GM23338 (cell line): ENCODE results near the gene ONECUT1. TPM values are rescaled to one million over a fixed set of nuclear protein-coding genes. Genes with fewer than 3 reads are reported as not detected.

ENCODE experiments used
- ATAC-seq: fragments of 200-7000 bp; cut with Tn5 transposase; 3 replicates; pipeline ENCODE4 v1.9.1; 2020
- DNase-seq: peaks from one replicate; pipeline ENCODE4 v3.0.0-alpha.2; 2015; ENCODE audit warnings: low spot score
- H2AFZ ChIP-seq: fragments of 200-600 bp; sonication (generic); 2 replicates; pipeline ENCODE4 v1.8.0; 2016; ENCODE audit warnings: antibody characterized with exemption, mild to moderate bottlenecking, moderate library complexity
- H3F3A ChIP-seq: fragments of 200-600 bp; sonication (generic); replicated peaks from 2 replicates; pipeline ENCODE4 v1.8.0; 2017; ENCODE audit warnings: antibody characterized with exemption, mixed run types, low read depth
- H3K27ac ChIP-seq: fragments of 200-600 bp; sonication (generic); 2 replicates; pipeline ENCODE4 v1.6.1; 2016; ENCODE audit warnings: low read depth
- H3K27me3 ChIP-seq: fragments of 200-600 bp; sonication (generic); 2 replicates; pipeline ENCODE4 v1.8.0; 2016; ENCODE audit warnings: mild to moderate bottlenecking, mixed run types, moderate library complexity; ENCODE audit not compliant: insufficient read depth
- H3K36me3 ChIP-seq: fragments of 200-600 bp; sonication (generic); 2 replicates; pipeline ENCODE4 v1.8.0; 2016; ENCODE audit warnings: mild to moderate bottlenecking; ENCODE audit not compliant: insufficient read depth
- H3K4me1 ChIP-seq: fragments of 200-600 bp; sonication (generic); 2 replicates; pipeline ENCODE4 v1.8.0; 2016; ENCODE audit warnings: mild to moderate bottlenecking, moderate library complexity; ENCODE audit not compliant: insufficient read depth
- H3K4me2 ChIP-seq: fragments of 200-600 bp; sonication (generic); 2 replicates; pipeline ENCODE4 v1.7.1; 2017; ENCODE audit warnings: mixed run types
- H3K4me3 ChIP-seq: fragments of 200-600 bp; sonication (generic); 2 replicates; pipeline ENCODE4 v1.6.1; 2016; ENCODE audit warnings: mixed run types
- H3K79me2 ChIP-seq: fragments of 200-600 bp; sonication (generic); replicated peaks from 2 replicates; pipeline ENCODE4 v1.8.0; 2017; ENCODE audit warnings: mild to moderate bottlenecking; ENCODE audit not compliant: insufficient read depth
- H3K9me2 ChIP-seq: fragments of 200-600 bp; sonication (generic); 2 replicates; pipeline ENCODE4 v1.8.0; 2017; ENCODE audit not compliant: insufficient read depth
- H4K20me1 ChIP-seq: fragments of 200-600 bp; sonication (generic); replicated peaks from 2 replicates; pipeline ENCODE4 v1.8.0; 2017; ENCODE audit warnings: mild to moderate bottlenecking; ENCODE audit not compliant: insufficient read depth
- H3K27ac Mint-ChIP-seq: 2 replicates; pipeline ENCODE4 v1.8.0; 2020; ENCODE audit warnings: inconsistent platforms, mild to moderate bottlenecking, moderate library complexity, mixed read lengths
- H3K27me3 Mint-ChIP-seq: 3 replicates; pipeline ENCODE4 v1.8.0; 2022; ENCODE audit warnings: low read depth, mild to moderate bottlenecking, moderate library complexity, mixed read lengths, inconsistent platforms; ENCODE audit not compliant: insufficient read depth, poor library complexity
- H3K36me3 Mint-ChIP-seq: 3 replicates; pipeline ENCODE4 v1.8.0; 2021; ENCODE audit warnings: low read depth, mild to moderate bottlenecking, inconsistent platforms, moderate library complexity, mixed read lengths
- H3K4me1 Mint-ChIP-seq: 3 replicates; pipeline ENCODE4 v1.8.0; 2020; ENCODE audit warnings: mild to moderate bottlenecking, inconsistent platforms, mixed read lengths
- H3K4me3 Mint-ChIP-seq: 3 replicates; pipeline ENCODE4 v1.8.0; 2021; ENCODE audit warnings: moderate library complexity, mild to moderate bottlenecking, inconsistent platforms, mixed read lengths
- H3K9me3 Mint-ChIP-seq: 3 replicates; pipeline ENCODE4 v1.8.0; 2020; ENCODE audit warnings: moderate library complexity, mild to moderate bottlenecking, inconsistent platforms, mixed read lengths
- CREB1 ChIP-seq: fragments of 250-450 bp; sonication (Bioruptor Pico); IDR thresholded peaks from 2 replicates; pipeline ENCODE4 v1.5.0; 2020; ENCODE audit warnings: low read depth, mild to moderate bottlenecking, moderate library complexity
- EZH2 ChIP-seq: fragments of 200-600 bp; sonication (generic); IDR thresholded peaks from one replicate; pipeline ENCODE4 v1.8.0; 2017; ENCODE audit warnings: antibody characterized with exemption, mild to moderate bottlenecking, low read depth; ENCODE audit not compliant: unreplicated experiment
- EZH2phosphoT487 ChIP-seq: fragments of 200-600 bp; sonication (generic); IDR thresholded peaks from one replicate; pipeline ENCODE4 v1.8.1; 2018; ENCODE audit warnings: antibody characterized with exemption; ENCODE audit not compliant: unreplicated experiment
- NANOG ChIP-seq: IDR thresholded peaks from 2 replicates; pipeline ENCODE4 v1.6.1; 2016; ENCODE audit warnings: antibody characterized with exemption, borderline replicate concordance
- ZNF114 ChIP-seq: fragments of 250-450 bp; sonication (Bioruptor Pico); IDR thresholded peaks from 2 replicates; pipeline ENCODE4 v1.5.0; 2020; ENCODE audit warnings: mild to moderate bottlenecking, moderate library complexity
- ZNF331 ChIP-seq: fragments of 250-450 bp; sonication (Bioruptor Pico); IDR thresholded peaks from 2 replicates; pipeline ENCODE4 v1.5.0; 2020; ENCODE audit warnings: low read depth, mild to moderate bottlenecking, moderate library complexity
- polyA plus RNA-seq: library from polyadenylated mRNA; unstranded; fragments of >200 nt; fragmentation: Nextera tagmentation; extraction: Ambion mirVana; gene quantifications from 2 replicates; pipeline ENCODE4 v1.2.1, GENCODE V29; 2016
- total RNA-seq: library from RNA; depleted of rRNA; stranded (reverse); fragments of >200 nt; shearing (Covaris generic); gene quantifications from 2 replicates; pipeline ENCODE4 v1.2.3, GENCODE V29; 2014
- TF ChIP-seq, protein P1 (sequence below): fragments of 250-450 bp; sonication (Bioruptor Pico); IDR thresholded peaks from 2 replicates; pipeline ENCODE4 v1.5.0; 2020; ENCODE audit warnings: mild to moderate bottlenecking, moderate library complexity
- TF ChIP-seq, protein P2 (sequence below): IDR thresholded peaks from 2 replicates; pipeline ENCODE4 v1.6.1; 2016; ENCODE audit warnings: antibody characterized with exemption
- TF ChIP-seq, protein P3 (sequence below), 2 experiments: fragments of 200-600 bp in 1 of 2; sonication (generic) in 1 of 2; conservative IDR thresholded peaks; 2 replicates each; pipeline versions ENCODE4 v1.5.1 to v1.6.1; 2016 to 2017; ENCODE audit warnings: antibody characterized with exemption in 2 of 2, low read depth in 2 of 2, mild to moderate bottlenecking in 2 of 2, moderate library complexity in 1 of 2
- TF ChIP-seq, protein P4 (sequence below): IDR thresholded peaks from one replicate; pipeline ENCODE4 v1.6.1; 2018; ENCODE audit warnings: antibody characterized with exemption; ENCODE audit not compliant: unreplicated experiment

The ONECUT1 gene
- total and polyA plus RNA-seq, 2 experiments from 2014 or later, result 4.3 to 9.4 TPM

DNA sequence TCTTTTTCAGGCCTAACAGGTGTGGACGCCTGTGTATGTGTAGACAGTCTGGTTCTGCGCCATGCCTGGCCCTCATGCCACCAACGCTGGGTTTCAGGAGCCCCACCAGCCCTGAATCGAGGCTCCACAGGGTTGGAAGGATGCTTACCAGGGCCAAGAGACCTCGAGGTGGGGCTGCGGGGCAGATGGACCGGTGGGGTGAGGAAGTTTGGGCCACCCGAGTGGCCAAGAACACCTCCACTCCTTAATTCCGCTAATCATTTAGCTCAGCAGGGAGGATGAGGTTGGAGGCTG, 6.0 kb upstream of the ONECUT1 start:
- no peak for ATAC-seq
- Histone ChIP-seq H3F3A (peaks cover 41% of the 10 kb centered on the region), H3K27me3 (peaks cover 100% of the 10 kb centered on the region), H3K36me3 (no peaks in the 10 kb centered on the region; the same call in 1 of the 2 replicates), H3K4me2 (peak overlapping the region; percentile 82), H2AFZ (no peak overlapping the region), H4K20me1 (peaks cover 54% of the 10 kb centered on the region), H3K27ac (no peak overlapping the region), H3K9me2 (no peaks in the 10 kb centered on the region), H3K79me2 (peaks cover 7% of the 10 kb centered on the region), H3K4me1 (peaks cover 98% of the 10 kb centered on the region), H3K4me3 (peak overlapping the region; percentile 55)
- H3K9me3 Mint-ChIP-seq, result peaks cover 7% of the 10 kb centered on the region; the same call in 1 of the 3 replicates
- peaks cover 15% of the 10 kb centered on the region for H3K36me3 Mint-ChIP-seq
- TF ChIP-seq EZH2 (no peak), ZNF331 (CRISPR knock-in tag) (no peak), EZH2phosphoT487 (no peak), ZNF114 (CRISPR knock-in tag) (no peak), CREB1 (no peak), NANOG (no peak)
- TF ChIP-seq, protein P1, sequence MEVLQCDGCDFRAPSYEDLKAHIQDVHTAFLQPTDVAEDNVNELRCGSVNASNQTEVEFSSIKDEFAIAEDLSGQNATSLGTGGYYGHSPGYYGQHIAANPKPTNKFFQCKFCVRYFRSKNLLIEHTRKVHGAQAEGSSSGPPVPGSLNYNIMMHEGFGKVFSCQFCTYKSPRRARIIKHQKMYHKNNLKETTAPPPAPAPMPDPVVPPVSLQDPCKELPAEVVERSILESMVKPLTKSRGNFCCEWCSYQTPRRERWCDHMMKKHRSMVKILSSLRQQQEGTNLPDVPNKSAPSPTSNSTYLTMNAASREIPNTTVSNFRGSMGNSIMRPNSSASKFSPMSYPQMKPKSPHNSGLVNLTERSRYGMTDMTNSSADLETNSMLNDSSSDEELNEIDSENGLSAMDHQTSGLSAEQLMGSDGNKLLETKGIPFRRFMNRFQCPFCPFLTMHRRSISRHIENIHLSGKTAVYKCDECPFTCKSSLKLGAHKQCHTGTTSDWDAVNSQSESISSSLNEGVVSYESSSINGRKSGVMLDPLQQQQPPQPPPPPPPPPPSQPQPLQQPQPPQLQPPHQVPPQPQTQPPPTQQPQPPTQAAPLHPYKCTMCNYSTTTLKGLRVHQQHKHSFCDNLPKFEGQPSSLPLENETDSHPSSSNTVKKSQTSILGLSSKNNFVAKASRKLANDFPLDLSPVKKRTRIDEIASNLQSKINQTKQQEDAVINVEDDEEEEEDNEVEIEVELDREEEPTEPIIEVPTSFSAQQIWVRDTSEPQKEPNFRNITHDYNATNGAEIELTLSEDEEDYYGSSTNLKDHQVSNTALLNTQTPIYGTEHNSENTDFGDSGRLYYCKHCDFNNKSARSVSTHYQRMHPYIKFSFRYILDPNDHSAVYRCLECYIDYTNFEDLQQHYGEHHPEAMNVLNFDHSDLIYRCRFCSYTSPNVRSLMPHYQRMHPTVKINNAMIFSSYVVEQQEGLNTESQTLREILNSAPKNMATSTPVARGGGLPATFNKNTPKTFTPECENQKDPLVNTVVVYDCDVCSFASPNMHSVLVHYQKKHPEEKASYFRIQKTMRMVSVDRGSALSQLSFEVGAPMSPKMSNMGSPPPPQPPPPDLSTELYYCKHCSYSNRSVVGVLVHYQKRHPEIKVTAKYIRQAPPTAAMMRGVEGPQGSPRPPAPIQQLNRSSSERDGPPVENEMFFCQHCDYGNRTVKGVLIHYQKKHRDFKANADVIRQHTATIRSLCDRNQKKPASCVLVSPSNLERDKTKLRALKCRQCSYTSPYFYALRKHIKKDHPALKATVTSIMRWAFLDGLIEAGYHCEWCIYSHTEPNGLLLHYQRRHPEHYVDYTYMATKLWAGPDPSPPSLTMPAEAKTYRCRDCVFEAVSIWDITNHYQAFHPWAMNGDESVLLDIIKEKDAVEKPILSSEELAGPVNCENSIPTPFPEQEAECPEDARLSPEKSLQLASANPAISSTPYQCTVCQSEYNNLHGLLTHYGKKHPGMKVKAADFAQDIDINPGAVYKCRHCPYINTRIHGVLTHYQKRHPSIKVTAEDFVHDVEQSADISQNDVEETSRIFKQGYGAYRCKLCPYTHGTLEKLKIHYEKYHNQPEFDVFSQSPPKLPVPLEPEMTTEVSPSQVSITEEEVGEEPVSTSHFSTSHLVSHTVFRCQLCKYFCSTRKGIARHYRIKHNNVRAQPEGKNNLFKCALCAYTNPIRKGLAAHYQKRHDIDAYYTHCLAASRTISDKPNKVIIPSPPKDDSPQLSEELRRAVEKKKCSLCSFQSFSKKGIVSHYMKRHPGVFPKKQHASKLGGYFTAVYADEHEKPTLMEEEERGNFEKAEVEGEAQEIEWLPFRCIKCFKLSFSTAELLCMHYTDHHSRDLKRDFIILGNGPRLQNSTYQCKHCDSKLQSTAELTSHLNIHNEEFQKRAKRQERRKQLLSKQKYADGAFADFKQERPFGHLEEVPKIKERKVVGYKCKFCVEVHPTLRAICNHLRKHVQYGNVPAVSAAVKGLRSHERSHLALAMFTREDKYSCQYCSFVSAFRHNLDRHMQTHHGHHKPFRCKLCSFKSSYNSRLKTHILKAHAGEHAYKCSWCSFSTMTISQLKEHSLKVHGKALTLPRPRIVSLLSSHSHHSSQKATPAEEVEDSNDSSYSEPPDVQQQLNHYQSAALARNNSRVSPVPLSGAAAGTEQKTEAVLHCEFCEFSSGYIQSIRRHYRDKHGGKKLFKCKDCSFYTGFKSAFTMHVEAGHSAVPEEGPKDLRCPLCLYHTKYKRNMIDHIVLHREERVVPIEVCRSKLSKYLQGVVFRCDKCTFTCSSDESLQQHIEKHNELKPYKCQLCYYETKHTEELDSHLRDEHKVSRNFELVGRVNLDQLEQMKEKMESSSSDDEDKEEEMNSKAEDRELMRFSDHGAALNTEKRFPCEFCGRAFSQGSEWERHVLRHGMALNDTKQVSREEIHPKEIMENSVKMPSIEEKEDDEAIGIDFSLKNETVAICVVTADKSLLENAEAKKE (CRISPR knock-in tag), result no peak
- TF ChIP-seq, protein P2, sequence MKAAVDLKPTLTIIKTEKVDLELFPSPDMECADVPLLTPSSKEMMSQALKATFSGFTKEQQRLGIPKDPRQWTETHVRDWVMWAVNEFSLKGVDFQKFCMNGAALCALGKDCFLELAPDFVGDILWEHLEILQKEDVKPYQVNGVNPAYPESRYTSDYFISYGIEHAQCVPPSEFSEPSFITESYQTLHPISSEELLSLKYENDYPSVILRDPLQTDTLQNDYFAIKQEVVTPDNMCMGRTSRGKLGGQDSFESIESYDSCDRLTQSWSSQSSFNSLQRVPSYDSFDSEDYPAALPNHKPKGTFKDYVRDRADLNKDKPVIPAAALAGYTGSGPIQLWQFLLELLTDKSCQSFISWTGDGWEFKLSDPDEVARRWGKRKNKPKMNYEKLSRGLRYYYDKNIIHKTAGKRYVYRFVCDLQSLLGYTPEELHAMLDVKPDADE, result no peak
- TF ChIP-seq, protein P3, sequence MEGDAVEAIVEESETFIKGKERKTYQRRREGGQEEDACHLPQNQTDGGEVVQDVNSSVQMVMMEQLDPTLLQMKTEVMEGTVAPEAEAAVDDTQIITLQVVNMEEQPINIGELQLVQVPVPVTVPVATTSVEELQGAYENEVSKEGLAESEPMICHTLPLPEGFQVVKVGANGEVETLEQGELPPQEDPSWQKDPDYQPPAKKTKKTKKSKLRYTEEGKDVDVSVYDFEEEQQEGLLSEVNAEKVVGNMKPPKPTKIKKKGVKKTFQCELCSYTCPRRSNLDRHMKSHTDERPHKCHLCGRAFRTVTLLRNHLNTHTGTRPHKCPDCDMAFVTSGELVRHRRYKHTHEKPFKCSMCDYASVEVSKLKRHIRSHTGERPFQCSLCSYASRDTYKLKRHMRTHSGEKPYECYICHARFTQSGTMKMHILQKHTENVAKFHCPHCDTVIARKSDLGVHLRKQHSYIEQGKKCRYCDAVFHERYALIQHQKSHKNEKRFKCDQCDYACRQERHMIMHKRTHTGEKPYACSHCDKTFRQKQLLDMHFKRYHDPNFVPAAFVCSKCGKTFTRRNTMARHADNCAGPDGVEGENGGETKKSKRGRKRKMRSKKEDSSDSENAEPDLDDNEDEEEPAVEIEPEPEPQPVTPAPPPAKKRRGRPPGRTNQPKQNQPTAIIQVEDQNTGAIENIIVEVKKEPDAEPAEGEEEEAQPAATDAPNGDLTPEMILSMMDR (conservative IDR thresholded peaks at IDR 0.05; ENCODE audit: low read depth in 2 of 2), result no peak
- TF ChIP-seq, protein P4, sequence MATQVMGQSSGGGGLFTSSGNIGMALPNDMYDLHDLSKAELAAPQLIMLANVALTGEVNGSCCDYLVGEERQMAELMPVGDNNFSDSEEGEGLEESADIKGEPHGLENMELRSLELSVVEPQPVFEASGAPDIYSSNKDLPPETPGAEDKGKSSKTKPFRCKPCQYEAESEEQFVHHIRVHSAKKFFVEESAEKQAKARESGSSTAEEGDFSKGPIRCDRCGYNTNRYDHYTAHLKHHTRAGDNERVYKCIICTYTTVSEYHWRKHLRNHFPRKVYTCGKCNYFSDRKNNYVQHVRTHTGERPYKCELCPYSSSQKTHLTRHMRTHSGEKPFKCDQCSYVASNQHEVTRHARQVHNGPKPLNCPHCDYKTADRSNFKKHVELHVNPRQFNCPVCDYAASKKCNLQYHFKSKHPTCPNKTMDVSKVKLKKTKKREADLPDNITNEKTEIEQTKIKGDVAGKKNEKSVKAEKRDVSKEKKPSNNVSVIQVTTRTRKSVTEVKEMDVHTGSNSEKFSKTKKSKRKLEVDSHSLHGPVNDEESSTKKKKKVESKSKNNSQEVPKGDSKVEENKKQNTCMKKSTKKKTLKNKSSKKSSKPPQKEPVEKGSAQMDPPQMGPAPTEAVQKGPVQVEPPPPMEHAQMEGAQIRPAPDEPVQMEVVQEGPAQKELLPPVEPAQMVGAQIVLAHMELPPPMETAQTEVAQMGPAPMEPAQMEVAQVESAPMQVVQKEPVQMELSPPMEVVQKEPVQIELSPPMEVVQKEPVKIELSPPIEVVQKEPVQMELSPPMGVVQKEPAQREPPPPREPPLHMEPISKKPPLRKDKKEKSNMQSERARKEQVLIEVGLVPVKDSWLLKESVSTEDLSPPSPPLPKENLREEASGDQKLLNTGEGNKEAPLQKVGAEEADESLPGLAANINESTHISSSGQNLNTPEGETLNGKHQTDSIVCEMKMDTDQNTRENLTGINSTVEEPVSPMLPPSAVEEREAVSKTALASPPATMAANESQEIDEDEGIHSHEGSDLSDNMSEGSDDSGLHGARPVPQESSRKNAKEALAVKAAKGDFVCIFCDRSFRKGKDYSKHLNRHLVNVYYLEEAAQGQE, result no peak
- peak overlapping the region; percentile 69; the same call in 2 of the 3 replicates for H3K4me3 Mint-ChIP-seq
- H3K4me1 Mint-ChIP-seq, result peaks cover 82% of the 10 kb centered on the region
- H3K27ac Mint-ChIP-seq, result no peak overlapping the region
- DNase-seq, result no peak
- H3K27me3 Mint-ChIP-seq, result peaks cover 100% of the 10 kb centered on the region
